Right lobe of liver (tissue), 6 donors: ENCODE results near the gene CCDC6. TPM values are rescaled to one million over a fixed set of nuclear protein-coding genes. Genes with fewer than 3 reads are reported as not detected.

Source experiments
- ATAC-seq, 4 donors: fragments of 200-7000 bp; cut with Tn5 transposase; one replicate each; pipeline ENCODE4 v1.9.1; 2020; ENCODE audit warnings: mild to moderate bottlenecking in 4 of 4, moderate library complexity in 4 of 4
- DNase-seq, 3 donors: peaks; one replicate each; pipeline ENCODE4 v3.0.0-alpha.2; 2020
- H3K27ac ChIP-seq, 3 donors: fragments of 200-600 bp; one replicate each; pipeline ENCODE4 v1.8.0; 2022
- H3K27me3 ChIP-seq, 2 donors: fragments of 200-600 bp; one replicate each; pipeline ENCODE4 v1.8.0; 2022
- H3K36me3 ChIP-seq, 4 donors: fragments of 200-600 bp; sonication (generic) in 1 of 4; one replicate each; pipeline versions ENCODE4 v1.5.1 to v1.8.0; 2017 to 2022; ENCODE audit warnings: control low read depth in 1 of 4
- H3K4me1 ChIP-seq, 4 donors: fragments of 200-600 bp; sonication (generic) in 1 of 4; one replicate each; pipeline versions ENCODE4 v1.5.1 to v1.8.0; 2017 to 2022; ENCODE audit warnings: control low read depth in 1 of 4
- H3K4me3 ChIP-seq, 3 donors: fragments of 200-600 bp; one replicate each; pipeline ENCODE4 v1.8.0; 2022
- H3K9me3 ChIP-seq, 4 donors: fragments of 200-600 bp; sonication (generic) in 1 of 4; one replicate each; pipeline versions ENCODE4 v1.5.1 to v1.8.0; 2017 to 2022; ENCODE audit warnings: control low read depth in 1 of 4
- POLR2A ChIP-seq: fragments of 450-650 bp; IDR thresholded peaks from one replicate; pipeline ENCODE4 v1.6.1; 2017; ENCODE audit warnings: antibody characterized with exemption, mild to moderate bottlenecking
- WGBS: methylation state at CpG from one replicate; pipeline ENCODE4 v1.1.6; 2018; ENCODE audit warnings: low coverage, low lambda C conversion rate; ENCODE audit not compliant: insufficient coverage; ENCODE audit errors: missing lambda C conversion rate; 5-methylcytosine and 5-hydroxymethylcytosine counted together
- intact Hi-C, 2 donors: fragments of 100-400 bp; cut with DNase I; formaldehyde crosslinking; loops; one replicate each; pipeline versions ENCODE4 v1.11.2 to v1.14.1; 2022
- total RNA-seq, 6 experiments: library from RNA; depleted of rRNA in 2 of 6; stranded (reverse); fragments of >200 nt in 2 of 6; fragmentation: NEBNext Ultra II Directional in 3 of 6; extraction: Animal tissue kit (Norgen Biotek cat#: 25700) in 3 of 6; gene quantifications; one replicate each; pipeline versions ENCODE4 v1.1.0 to v1.2.4, GENCODE V29; 2016 to 2023
- TF ChIP-seq, protein P1 (sequence below), 4 donors: fragments of 200-600 bp in 3 of 4; fragments of 450-650 bp in 1 of 4; IDR thresholded peaks; one replicate each; pipeline versions ENCODE4 v1.5.1 to v1.8.0; 2016 to 2022; ENCODE audit warnings: antibody characterized with exemption in 4 of 4, mild to moderate bottlenecking in 2 of 4
- donor health status: DM: no; HTN: yes; CAD: no.
- donor health status: DM: no; HTN: no; CAD: no.
- donor health status: DM: no; HTN: no; CAD: no.
- donor health status: DM: no; HTN: yes; CAD: no.
- donor health status: DM: no; HTN: yes; CAD: no.

The CCDC6 gene
- total RNA-seq, 6 experiments from 2014 or later: 9.2 to 20.4 (median 14.8) TPM

DNA sequence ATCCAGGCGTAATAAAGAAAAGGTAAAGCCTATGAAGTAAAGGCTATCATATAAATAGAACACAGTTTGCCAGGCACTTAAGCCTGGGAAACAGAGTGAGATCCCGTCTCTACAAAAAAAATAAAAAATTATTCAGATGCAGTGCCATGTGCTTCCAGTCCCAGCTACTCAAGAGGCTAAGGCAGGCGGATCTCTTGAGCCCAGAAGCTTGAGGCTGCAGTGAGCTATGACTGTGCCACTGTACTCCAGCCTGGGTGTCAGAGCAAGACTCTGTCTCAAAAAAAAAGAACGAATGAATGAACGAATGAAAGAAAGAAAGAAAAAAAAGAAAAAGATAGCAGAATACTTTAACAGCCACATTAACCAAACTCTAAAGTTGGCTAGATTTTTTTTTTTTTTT is 85.9 kb downstream of the CCDC6 start:
- Histone ChIP-seq H3K4me3 (no peak overlapping the region), H3K9me3 (no peaks in the 10 kb centered on the region), H3K36me3 (no peaks in the 10 kb centered on the region), H3K27me3 (no peaks in the 10 kb centered on the region), H3K4me1 (no peaks in the 10 kb centered on the region), H3K27ac (no peak overlapping the region)
- 77% methylated on average over 5 of the region's 5 CpGs for WGBS
- DNase-seq (no peak), ATAC-seq (no peak)
- TF ChIP-seq POLR2A: no peak
- TF ChIP-seq, protein P1, sequence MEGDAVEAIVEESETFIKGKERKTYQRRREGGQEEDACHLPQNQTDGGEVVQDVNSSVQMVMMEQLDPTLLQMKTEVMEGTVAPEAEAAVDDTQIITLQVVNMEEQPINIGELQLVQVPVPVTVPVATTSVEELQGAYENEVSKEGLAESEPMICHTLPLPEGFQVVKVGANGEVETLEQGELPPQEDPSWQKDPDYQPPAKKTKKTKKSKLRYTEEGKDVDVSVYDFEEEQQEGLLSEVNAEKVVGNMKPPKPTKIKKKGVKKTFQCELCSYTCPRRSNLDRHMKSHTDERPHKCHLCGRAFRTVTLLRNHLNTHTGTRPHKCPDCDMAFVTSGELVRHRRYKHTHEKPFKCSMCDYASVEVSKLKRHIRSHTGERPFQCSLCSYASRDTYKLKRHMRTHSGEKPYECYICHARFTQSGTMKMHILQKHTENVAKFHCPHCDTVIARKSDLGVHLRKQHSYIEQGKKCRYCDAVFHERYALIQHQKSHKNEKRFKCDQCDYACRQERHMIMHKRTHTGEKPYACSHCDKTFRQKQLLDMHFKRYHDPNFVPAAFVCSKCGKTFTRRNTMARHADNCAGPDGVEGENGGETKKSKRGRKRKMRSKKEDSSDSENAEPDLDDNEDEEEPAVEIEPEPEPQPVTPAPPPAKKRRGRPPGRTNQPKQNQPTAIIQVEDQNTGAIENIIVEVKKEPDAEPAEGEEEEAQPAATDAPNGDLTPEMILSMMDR (IDR thresholded peaks at IDR 0.05): no peak
- intact Hi-C loops: loop anchor here in 1 of 2 donors (10.0 kb wide), 1 partner anchor 196 kb away; no protein-coding TSS in a partner anchor

- H3K27ac ChIP-seq: no peak overlapping the region
- 79% methylated on average over 2 of the region's 2 CpGs for WGBS
- TF ChIP-seq, protein P1 (IDR thresholded peaks at IDR 0.05): no peak
- TF ChIP-seq POLR2A: no peak
- ATAC-seq (no peak), DNase-seq (no peak)
- no peaks in the 10 kb centered on the region for H3K4me1 ChIP-seq
- H3K9me3 ChIP-seq: no peaks in the 10 kb centered on the region
- H3K4me3 ChIP-seq: no peak overlapping the region
- no peaks in the 10 kb centered on the region for H3K27me3 ChIP-seq
- no peaks in the 10 kb centered on the region for H3K36me3 ChIP-seq
- intact Hi-C loops: loop anchor here in 1 of 2 donors (10.0 kb wide), 1 partner anchor 195 kb away; no protein-coding TSS in a partner anchor
These were observed 86.7 kb downstream of the CCDC6 start for GRCh38 chr10:59819683-59820082.

GRCh38 chr10:59819265-59819664 is 87.1 kb downstream of the CCDC6 start:
- DNase-seq (no peak), ATAC-seq (no peak)
- TF ChIP-seq, protein P1 (IDR thresholded peaks at IDR 0.05): no peak
- TF ChIP-seq POLR2A: no peak
- H3K4me1 ChIP-seq: no peaks in the 10 kb centered on the region
- 90% methylated on average over 1 of the region's 1 CpG for WGBS
- intact Hi-C loops: no loop called here
- H3K27me3 ChIP-seq: no peaks in the 10 kb centered on the region
- no peak overlapping the region for H3K4me3 ChIP-seq
- H3K9me3 ChIP-seq: no peaks in the 10 kb centered on the region
- no peak overlapping the region for H3K27ac ChIP-seq
- no peaks in the 10 kb centered on the region for H3K36me3 ChIP-seq

DNA sequence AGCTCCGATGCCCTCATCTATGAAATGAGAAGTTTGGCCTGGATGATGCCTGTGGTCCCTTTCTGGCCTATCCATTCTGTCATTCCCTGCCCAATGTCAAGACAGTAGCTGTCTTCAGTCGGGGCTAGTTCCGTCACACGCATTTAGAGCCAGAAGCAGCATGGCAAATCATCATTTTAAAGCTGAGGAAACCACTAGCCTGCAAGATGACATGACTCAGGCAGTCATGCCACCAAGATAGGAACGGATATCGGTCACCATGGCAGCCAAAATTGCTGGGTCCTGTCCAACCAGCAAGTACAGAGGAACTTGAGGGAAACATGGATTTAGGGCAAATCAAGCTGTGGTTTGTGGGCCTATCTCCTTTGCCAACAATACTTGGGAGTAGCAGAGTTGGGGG is 88.6 kb downstream of the CCDC6 start:
- intact Hi-C loops: no loop called here
- ATAC-seq: peak in 1 of 4 donors; percentile 29
- no peak overlapping the region for H3K27ac ChIP-seq
- no peaks in the 10 kb centered on the region for H3K9me3 ChIP-seq
- H3K4me1 ChIP-seq: no peaks in the 10 kb centered on the region
- no peaks in the 10 kb centered on the region for H3K27me3 ChIP-seq
- WGBS: 66% methylated on average over 6 of the region's 6 CpGs
- no peak overlapping the region for H3K4me3 ChIP-seq
- DNase-seq: no peak
- H3K36me3 ChIP-seq: no peaks in the 10 kb centered on the region
- no peak for TF ChIP-seq POLR2A
- TF ChIP-seq, protein P1 (IDR thresholded peaks at IDR 0.05): no peak

DNA sequence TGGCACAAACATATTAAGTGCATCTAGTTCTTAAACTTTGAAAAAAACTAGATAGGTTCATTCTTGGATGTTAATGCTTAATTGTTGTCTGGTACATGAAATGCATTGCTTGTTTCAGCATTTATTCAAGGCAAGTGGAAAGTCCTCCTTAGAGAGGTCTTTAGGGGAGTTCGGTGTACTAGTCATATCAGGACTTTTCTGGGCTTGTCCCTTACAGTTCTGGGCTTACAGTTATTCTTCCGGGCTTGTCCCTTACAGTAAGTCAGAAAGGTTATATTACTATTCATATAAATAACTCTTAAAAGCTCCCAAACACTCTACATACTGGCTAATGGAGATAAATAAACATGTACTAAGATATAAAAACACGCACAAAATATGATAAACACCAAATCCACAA is 91.5 kb downstream of the CCDC6 start:
- Histone ChIP-seq H3K27ac (no peak overlapping the region), H3K4me3 (no peak overlapping the region), H3K4me1 (peaks cover 0 to 4% (median 0%) of the 10 kb centered on the region in 4 donors), H3K36me3 (peaks cover 0 to 13% (median 2%) of the 10 kb centered on the region in 4 donors), H3K9me3 (no peaks in the 10 kb centered on the region), H3K27me3 (no peaks in the 10 kb centered on the region)
- ATAC-seq (no peak), DNase-seq (no peak)
- TF ChIP-seq, protein P1 (IDR thresholded peaks at IDR 0.05): no peak
- no peak for TF ChIP-seq POLR2A
- WGBS: 83% methylated on average over 3 of the region's 3 CpGs
- intact Hi-C loops: no loop called here
